HG03432 (cell line): ENCODE data around the gene RAN.
"Not testable (repeated sequence)": the region's sequence is repeated elsewhere in the genome, so short reads cannot be mapped to it uniquely, and the experiment has no call there.

Experiments
- ATAC-seq: cut with Tn5 transposase; IDR thresholded peaks from one replicate; pipeline ENCODE4 v1.9.1; 2021; ENCODE audit warnings: mild to moderate bottlenecking, moderate library complexity; ENCODE audit not compliant: unreplicated experiment

RAN gene

DNA sequence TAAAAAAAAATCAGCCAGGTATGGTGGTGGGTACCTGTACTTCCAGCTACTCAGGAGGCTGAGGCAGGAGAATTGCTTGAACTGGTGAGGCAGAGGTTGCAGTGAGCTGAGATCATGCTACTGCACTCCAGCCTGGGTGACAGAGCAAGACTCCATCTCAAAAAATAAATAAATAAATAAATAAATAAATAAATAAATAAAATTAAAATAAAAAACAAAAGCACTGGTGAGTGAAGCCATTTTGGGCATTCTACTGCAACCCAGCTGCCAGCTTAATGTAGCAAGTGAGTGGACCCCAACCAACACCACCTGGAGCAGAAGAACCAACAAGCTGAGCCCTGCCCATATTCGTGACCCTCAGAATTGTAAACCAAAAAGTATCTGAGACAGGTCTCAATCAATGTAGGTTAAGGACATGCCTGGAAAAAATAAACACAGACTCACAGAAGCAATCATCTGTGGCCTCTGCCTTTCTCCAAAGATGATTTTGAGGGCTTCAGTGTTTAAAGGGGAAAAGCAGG, 23.0 kb upstream of the RAN start:
- not testable (repeated sequence) for ATAC-seq

DNA sequence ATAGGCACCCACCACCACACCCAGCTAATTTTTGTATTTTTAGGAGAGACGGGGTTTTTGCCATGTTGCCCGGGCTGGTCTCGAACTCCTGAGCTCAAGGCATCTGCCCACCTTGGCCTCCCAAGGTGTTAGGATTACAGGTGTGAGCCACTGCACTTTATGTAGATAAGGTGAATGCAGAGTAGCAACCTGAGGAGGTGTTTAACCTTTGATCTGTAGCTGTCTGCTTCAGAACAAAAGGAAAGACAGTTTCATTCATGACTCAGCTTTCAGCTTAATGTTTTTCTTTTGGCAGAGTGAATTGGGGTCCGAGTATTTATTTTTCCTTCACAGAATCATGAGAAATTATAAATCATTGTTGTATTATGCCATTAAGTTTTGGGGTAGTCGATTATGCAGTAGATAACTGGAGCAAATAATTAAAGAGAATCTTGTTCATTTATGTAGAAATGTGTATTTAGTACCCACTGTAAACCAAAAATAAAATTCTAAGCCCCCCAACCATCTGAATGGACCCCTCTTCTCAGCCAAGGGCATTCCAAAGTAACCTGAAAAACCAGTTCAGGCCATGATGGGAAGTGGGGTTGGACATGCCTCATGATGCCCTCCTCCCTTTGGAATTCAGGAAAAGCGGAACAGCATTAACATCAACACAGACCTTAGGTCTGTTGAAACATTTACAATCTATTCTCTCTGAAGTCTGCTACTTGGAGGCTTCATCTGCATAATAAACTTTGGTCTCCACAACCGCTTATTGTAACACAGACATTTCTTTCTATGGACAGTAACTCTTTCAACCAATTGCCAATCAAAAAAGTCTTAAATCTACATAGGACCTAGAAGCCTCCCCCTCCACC, 22.1 kb upstream of the RAN start:
- ATAC-seq: no peak

DNA sequence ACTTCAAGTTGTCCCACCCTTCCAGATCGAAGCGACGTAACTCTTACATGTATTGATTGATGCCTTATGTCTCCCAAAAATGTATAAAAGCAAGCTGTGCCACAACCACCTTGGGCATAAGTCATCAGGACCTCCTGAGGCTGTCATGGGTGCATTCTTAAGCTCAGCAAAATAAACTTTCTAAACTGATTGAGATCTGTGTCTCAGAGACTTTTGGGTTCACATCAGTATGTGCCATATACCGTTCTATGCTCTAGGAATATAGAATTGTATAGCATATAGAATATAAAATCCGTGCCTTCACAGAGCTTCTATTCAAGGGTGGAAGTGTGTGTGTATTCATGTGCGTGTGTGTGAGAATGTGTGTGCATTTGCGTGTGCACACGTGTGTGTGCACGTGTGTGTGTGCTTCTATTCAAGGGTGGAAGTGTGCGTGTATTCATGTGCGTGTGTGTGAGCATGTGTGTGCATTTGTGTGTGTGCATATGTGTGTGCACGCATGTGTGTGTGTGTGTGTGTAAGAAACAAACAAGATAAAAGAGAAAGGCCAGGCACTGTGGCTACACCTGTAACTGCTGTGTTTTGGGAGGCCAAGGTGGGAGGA, 21.3 kb upstream of the RAN start:
- no peak for ATAC-seq

DNA sequence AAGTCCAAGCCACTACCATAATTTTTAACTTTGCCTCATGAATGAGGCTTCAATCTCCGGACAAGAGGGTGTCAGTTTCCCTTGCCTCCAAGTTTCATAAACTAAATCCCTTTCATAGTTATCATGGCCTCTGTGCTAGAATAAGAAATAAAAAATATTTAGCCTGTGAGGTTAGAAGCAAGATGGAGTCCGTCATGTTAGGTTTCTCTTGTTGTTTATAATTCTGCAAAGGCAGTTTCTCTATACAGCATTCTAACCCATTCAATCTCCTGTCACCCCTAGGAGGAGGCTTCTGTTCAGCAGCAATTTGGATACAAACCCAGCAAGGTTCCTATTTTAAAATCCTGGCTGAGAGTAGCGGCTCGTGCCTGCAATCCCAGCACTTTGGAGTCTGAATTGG, 15.8 kb upstream of the RAN start:
- no peak for ATAC-seq

DNA sequence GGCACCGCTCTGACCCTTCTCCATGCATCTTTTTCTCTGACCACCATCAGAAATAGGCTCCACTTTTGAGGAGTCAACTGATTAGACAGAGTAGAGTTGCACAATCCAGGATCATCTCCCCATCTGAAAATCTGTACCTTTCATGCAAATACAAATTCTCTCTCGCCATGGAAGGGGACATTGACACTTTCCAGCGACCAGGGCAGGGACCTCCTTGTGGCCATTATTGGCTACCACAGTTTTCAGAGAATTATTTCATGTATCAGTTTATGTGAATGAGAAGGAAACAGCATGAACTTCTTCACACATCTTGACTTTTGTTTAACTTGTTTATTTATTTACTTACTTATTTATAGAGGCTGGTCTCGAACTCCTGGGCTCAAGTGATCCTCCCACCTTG, 13.8 kb upstream of the RAN start:
- ATAC-seq: no peak

DNA sequence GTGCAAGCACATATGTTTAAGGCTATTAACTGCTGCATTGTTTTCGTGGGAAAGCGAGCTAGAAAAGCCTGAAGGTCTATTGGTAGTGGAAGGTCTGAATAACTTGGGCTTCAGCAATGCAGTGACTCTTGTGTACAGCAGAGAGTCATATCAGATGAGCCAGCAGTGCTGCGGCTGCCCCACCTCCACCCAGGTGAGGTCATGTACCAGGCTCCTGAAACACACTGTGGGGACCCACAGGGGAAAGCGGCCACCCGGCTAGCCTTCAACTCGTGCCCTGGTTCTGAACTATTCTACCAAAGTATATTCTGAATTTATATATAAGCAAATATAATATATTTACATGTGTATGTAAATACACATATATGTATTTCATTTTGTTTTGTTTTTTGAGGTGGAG, 12.7 kb upstream of the RAN start:
- ATAC-seq: no peak

DNA sequence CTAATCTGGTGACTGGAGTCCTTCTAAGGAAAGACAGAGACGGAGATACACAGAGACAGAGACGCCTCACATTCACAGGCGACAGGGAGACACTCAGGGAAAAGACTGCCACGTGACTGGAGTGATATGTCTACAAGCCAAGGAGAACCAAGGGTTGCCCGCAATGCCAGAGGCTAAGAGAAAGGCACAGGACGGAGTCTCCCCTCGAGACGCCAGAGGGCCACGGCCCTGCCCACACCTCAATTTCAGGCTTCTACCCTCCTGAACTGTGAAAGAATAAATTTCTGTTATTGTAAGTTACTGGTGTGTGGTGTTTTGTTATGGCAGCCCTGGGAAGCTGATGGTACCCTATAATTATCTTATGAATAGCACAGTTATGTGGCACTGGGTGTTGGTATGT, 11.6 kb upstream of the RAN start:
- no peak for ATAC-seq

DNA sequence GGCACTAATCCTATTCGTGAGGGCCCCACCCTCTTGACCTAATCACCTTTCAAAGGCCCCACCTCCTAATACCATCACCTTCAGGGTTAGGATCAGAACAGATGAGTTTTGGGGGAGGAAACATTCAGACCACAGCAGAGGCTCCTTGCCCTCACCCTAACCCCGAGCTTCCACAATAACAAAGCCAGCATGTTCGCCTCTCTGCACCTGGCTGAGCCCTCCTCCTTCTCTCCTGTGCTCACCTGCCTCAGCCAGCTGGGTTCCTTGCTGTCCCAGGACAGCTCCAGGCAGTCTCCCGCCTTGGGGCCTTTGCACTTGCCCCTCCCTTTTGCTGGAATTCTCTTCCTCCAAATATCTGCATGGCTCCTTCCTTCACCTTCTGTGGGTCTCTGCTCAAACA, 9.7 kb upstream of the RAN start:
- no peak for ATAC-seq

DNA sequence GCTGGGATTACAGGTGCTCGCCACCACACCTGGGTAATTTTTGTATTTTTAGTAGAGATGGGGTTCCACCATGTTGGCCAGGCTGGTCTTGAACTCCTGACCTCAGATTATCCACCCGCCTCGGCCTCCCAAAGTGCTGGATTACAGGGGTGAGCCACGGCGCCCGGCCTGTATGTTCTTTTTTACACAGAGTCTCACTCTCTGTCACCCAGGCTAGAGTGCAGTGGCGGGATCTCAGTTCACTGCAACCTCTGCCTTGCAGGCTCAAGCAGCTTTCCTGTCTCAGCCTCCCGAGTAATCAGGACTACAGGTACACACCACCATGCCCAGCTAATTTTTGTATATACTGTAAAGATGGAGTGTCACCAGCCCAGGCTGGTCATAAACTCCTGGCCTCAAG, 9.1 kb upstream of the RAN start:
- ATAC-seq: not testable (repeated sequence)

DNA sequence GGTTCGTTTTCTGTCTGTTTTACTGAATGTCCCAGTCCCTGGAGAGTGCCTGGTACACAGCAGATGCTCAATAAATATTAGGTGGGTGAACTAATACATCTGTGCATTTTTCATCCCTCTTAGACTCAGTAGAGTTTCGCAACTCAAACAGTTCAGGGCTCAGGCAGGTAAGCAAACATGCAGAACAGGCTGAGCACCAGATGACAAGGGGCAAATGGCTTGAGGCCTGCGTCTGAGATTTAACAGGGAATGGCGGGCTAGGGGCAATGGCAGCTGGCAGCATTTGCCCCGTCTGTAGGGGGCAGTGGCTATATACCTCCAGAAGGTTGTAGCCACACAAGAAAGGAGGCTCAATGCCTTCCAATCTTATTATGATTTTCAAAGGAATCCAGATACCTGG, 8.6 kb upstream of the RAN start:
- no peak for ATAC-seq

DNA sequence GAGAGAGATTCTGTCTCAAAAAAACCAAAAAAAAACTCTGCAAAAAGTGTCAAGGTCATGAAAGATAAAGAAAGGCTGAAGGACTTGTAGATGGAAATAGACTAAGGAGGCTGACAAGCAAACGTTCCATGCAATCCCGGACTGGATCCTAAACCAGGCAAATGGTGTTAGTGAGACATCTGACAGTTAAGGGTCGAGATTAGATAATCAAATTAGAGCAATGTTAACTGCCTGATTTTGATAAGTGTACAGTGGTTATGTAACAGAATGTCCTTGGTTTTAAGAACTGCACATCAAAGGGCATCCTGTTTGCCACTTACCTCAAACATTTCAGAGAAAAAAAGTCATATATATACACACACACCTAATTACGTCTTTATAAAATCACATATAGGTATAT, 3.5 kb upstream of the RAN start:
- no peak for ATAC-seq

DNA sequence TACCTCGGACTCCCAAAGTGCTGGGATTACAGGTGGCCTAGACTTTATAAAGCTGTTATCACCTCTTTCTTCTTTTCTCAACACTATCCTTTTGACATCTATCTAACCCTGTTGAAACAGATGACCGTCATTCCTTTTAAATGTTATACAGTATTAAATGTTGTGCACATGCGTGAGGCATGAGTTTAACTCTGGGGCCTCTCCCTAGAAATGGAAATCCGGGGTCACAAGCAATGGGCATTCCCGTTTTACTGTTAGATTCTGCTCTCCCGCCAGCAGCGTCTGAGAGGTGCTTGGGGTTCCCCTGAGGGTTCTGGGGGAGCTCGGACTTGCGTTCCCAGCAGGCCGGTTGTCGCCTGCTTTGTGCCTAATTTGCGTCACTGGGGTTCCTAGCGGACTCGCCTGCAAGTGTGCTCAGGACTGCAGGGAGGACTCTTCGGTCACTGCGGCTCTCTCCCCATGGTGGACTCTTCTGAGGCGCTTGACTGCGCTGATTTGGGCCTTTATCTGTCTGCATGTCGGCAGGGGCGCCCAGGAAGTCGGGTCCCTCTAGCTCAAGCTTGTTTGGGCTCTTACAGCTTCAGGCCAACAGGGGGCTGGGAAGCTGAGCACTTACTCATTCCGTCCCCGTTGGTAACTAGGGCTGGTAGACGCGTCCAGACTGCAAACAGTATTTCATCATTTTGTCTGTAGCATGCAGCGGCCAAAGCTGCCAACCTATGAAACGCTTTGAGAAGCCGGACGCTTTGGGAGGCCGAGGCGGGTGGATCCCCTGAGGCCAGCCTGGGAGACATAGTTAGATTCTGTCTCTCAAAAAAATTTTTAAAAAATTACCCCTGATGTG, 1.2 kb upstream of the RAN start:
- ATAC-seq: peak; percentile 47

DNA sequence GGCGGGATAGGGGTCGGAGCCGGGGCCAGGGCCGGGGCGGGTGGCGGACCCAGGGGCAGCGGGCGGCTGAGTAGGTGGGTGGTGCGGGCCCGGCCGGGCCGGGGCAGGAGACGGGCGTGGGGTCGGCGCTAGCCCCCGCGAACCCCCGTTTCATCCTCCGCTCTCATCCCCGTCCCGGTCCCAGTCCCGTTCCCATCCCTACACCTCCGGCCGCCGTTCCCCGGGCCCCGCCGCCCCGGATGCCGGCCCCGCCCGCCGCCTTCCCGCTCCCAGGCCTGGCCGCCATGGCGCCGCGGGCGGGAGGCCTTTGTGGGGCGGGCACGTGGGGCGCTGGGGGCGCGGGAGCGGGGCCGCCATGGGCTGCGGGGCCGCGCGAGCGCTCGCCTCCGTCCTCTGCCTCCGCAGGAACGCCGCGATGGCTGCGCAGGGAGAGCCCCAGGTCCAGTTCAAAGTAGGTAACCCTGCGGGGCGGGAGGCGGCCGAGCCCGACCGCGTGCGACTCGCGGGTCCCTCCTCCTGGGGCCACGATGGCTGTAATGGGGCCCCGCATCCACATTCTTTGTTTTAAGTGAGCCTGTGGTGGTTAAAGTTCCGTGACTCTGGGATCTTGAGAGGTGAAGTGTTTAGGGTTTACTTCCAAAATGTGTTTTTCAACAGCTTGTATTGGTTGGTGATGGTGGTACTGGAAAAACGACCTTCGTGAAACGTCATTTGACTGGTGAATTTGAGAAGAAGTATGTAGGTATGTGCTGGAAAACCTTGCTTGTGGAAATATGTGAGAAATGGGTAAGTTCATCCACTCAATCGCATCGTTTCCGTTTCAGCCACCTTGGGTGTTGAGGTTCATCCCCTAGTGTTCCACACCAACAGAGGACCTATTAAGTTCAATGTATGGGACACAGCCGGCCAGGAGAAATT, 572 bp downstream of the RAN start:
- peak; percentile 40 for ATAC-seq

DNA sequence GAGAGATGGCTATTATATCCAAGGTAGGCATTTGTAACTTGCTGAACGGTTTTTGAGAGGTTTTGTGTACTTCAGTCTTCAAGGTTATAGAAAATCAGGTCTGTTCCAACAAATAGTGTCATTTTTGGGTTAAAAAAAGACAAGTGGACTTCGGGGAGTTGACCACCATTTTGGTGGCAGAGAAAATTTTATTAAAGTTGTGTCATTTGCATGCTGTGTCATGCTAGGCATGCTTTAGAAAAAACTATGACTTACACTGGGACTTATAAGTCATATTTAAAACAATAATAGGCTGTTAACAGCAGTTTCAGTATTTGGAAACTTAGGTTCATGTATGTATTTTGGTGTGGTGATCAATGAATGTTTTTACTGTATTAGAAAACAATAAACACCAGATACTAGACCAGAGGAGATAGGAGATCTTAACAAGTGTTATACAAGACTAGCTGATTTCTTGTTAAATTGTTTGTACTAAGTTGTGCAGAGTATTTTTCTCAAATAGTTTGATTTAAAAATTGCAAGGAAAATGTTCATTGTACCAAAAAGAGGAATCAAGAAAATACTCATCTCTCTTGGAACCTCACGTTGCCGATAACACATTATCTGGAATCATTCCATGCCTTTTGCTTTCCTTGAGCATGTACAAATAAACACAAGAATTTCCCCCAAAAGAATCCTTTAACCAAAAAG, 1.4 kb downstream of the RAN start:
- ATAC-seq: no peak

DNA sequence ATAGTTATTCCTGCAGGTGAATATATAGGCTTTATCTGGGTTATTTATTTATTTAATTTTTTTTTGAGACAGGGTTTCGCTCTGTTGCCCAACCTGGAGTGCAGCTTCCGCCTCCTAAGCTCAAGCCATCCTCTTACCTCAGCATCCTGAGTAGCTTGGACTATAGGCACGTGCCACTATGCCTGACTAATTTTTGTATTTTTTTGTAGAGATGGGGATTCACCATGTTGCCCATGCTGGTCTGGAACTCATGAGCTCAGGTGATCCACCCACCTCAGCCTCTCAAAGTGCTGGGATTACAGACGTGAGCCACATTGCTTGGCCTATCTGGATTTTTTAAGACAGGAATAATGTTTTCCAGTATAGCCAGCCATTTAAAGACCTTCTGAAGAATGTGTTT, 2.0 kb downstream of the RAN start:
- no peak for ATAC-seq

DNA sequence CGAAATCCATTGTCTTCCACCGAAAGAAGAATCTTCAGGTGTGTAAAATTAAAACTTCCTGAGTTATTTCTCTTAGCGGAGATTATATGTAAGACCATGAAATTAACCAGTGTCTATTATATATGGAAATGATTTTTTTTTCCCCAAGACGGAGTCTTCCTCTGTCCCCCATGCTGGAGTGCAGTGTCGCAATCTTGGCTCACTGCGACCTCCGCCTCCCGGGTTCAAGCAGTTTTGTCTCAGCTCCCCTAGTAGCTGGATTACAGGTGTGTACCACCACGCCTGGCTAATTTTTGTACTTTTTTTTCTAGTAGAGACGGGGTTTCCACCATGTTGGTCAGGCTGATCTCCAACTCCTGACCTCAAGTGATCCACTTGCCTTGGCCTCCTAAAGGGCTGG, 2.8 kb downstream of the RAN start:
- ATAC-seq: no peak

DNA sequence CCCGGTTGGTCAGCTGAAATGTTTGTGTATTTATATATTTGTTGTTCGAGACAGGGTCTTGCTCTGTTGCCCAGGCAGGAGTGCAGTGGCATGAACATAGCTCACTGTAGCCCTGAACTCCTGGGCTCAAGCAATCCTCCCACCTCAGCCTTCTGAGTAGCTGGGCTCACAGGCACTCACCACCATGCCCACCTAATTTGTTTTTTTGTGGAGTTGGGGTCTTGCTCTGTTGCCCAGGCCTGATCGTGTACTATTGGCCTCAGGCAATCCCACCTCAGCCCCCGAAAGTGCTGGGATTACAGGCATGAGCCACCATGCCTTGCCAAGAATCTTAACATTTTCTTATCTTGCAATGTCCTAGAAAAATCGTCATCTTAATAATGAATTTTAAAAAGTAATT, 3.3 kb downstream of the RAN start:
- ATAC-seq: no peak

DNA sequence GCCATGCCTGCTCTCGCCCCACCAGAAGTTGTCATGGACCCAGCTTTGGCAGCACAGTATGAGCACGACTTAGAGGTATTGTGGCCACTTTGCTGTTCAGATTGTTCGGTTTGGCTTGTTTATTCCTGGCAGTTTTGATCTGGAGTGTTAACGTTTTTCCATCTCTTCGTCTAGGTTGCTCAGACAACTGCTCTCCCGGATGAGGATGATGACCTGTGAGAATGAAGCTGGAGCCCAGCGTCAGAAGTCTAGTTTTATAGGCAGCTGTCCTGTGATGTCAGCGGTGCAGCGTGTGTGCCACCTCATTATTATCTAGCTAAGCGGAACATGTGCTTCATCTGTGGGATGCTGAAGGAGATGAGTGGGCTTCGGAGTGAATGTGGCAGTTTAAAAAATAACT, 3.8 kb downstream of the RAN start:
- ATAC-seq: not testable (repeated sequence)

DNA sequence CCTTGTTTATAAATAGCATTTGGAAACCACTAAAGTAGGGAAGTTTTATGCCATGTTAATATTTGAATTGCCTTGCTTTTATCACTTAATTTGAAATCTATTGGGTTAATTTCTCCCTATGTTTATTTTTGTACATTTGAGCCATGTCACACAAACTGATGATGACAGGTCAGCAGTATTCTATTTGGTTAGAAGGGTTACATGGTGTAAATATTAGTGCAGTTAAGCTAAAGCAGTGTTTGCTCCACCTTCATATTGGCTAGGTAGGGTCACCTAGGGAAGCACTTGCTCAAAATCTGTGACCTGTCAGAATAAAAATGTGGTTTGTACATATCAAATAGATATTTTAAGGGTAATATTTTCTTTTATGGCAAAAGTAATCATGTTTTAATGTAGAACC, 4.4 kb downstream of the RAN start:
- ATAC-seq: no peak

DNA sequence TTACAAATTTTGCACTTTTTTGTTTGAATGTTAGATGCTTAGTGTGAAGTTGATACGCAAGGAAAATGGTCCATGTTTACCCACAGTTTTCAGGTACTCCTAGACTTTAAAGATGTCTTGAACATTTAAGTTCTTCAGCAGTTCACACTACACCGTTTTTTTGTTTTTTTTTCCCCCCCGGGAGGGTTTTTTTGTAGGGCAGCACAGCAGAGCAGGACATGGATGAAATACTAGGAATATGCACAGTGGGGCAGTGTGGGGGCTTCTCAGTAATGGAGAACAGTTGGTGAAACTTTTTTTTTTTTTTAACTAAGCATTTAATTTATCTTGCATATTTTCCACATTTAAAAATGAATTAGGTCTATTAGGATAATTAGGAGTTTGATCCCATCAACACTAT, 4.9 kb downstream of the RAN start:
- no peak for ATAC-seq
